Uterus (tissue), 4 donors: Measurements from ENCODE around the gene FARP2. TPM values are rescaled to one million over a fixed set of nuclear protein-coding genes. Genes with fewer than 3 reads are reported as not detected.

Experiments
- DNase-seq, 2 donors: peaks; one replicate each; pipeline ENCODE4 v3.0.0-alpha.2; 2019 to 2020
- H3K27ac ChIP-seq, 2 donors: fragments of 200-600 bp; sonication (generic); 1 replicate in 1 of 2; 2 replicates in 1 of 2; pipeline ENCODE4 v1.5.1; 2016 to 2018
- H3K27me3 ChIP-seq, 2 donors: fragments of 200-600 bp; sonication (generic); one replicate each; pipeline ENCODE4 v1.5.1; 2018 to 2019; ENCODE audit warnings: control low read depth in 1 of 2
- H3K36me3 ChIP-seq, 2 donors: fragments of 200-600 bp; sonication (generic); one replicate each; pipeline ENCODE4 v1.5.1; 2019; ENCODE audit warnings: control low read depth in 1 of 2
- H3K4me1 ChIP-seq, 2 donors: fragments of 200-600 bp; sonication (generic); one replicate each; pipeline ENCODE4 v1.5.1; 2018 to 2019; ENCODE audit warnings: control low read depth in 1 of 2
- H3K4me3 ChIP-seq, 2 donors: fragments of 200-600 bp; sonication (generic); 1 replicate in 1 of 2; 2 replicates in 1 of 2; pipeline ENCODE4 v1.5.1; 2018 to 2019; ENCODE audit warnings: mild to moderate bottlenecking in 1 of 2
- H3K9me3 ChIP-seq, 2 donors: fragments of 200-600 bp; sonication (generic); one replicate each; pipeline ENCODE4 v1.5.1; 2019; ENCODE audit warnings: control low read depth in 1 of 2
- POLR2A ChIP-seq, 2 donors: fragments of 450-650 bp; IDR thresholded peaks; one replicate each; pipeline ENCODE4 v1.6.1; 2016; ENCODE audit warnings: antibody characterized with exemption in 2 of 2, mild to moderate bottlenecking in 1 of 2, moderate library complexity in 1 of 2
- intact Hi-C: fragments of 100-400 bp; cut with DNase I; formaldehyde crosslinking; loops from one replicate; pipeline ENCODE4 v1.15.1; 2023; ENCODE audit warnings: low total_unique reads
- total RNA-seq, 4 donors: library from RNA; depleted of rRNA in 3 of 4; stranded (reverse); fragments of >200 nt in 3 of 4; gene quantifications; one replicate each; pipeline versions ENCODE4 v1.1.0 to v1.2.4, GENCODE V29; 2014 to 2023
- TF ChIP-seq, protein P1 (sequence below), 4 experiments: fragments of 200-600 bp in 2 of 4; fragments of 450-650 bp in 2 of 4; sonication (generic) in 2 of 4; IDR thresholded peaks; one replicate each; pipeline ENCODE4 v1.5.1; 2016 to 2019; ENCODE audit warnings: antibody characterized with exemption in 4 of 4, mild to moderate bottlenecking in 2 of 4, moderate library complexity in 1 of 4
- donor health status: DM: yes; HTN: yes; CAD: no.

The FARP2 gene
- total RNA-seq, 4 donors from 2014 or later, result 20.0 to 92.0 (median 40.6) TPM

GRCh38 chr2:241340631-241341163 is 15.4 kb upstream of the FARP2 start:
- Histone ChIP-seq H3K9me3 (no peaks in the 10 kb centered on the region), H3K27me3 (no peaks in the 10 kb centered on the region), H3K27ac (peak overlapping the region; percentile 51 to 65), H3K4me3 (no peak overlapping the region), H3K4me1 (peaks cover 4 to 10% of the 10 kb centered on the region in 2 donors), H3K36me3 (no peaks in the 10 kb centered on the region)
- no peak for DNase-seq
- TF ChIP-seq, protein P1, sequence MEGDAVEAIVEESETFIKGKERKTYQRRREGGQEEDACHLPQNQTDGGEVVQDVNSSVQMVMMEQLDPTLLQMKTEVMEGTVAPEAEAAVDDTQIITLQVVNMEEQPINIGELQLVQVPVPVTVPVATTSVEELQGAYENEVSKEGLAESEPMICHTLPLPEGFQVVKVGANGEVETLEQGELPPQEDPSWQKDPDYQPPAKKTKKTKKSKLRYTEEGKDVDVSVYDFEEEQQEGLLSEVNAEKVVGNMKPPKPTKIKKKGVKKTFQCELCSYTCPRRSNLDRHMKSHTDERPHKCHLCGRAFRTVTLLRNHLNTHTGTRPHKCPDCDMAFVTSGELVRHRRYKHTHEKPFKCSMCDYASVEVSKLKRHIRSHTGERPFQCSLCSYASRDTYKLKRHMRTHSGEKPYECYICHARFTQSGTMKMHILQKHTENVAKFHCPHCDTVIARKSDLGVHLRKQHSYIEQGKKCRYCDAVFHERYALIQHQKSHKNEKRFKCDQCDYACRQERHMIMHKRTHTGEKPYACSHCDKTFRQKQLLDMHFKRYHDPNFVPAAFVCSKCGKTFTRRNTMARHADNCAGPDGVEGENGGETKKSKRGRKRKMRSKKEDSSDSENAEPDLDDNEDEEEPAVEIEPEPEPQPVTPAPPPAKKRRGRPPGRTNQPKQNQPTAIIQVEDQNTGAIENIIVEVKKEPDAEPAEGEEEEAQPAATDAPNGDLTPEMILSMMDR (IDR thresholded peaks at IDR 0.05), result no peak
- no peak for TF ChIP-seq POLR2A (IDR thresholded peaks at IDR 0.05)
- intact Hi-C loops, result no loop called here

DNA sequence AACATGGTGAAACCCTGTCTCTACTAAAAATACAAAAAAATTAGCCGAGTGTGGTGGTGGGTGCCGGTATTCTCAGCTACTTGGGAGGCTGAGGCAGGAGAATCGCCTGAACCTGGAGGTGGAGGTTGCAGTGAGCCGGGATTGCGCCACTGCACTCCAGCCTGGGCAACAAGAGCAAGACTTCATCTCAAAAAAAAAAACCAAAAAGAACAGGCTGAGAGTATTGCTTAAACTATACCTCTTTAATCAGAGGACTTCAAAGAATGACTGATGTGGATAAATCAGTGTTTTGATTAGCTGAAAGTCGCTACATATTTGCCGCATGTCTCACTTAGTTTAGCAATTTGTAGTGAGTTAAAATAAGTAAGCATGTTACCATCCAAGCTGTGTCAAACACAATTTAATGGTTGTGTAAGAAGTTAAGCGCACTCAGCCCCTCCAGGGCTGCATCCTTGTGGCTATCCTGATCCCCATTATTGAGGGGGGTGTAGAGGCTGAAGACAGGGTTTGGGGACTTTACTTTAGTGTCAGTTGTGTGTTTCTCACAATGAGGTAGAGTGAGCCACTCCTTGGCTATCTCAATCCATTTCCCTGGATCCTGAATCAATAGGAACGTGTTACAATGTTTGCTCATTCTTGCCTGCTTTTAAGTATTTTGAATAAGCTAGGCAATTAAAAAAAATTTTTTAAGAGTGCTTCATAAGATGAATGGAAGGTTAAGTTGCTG is 11.0 kb upstream of the FARP2 start:
- Histone ChIP-seq H3K9me3 (no peaks in the 10 kb centered on the region), H3K4me1 (peaks cover 0 to 4% of the 10 kb centered on the region in 2 donors), H3K27me3 (no peaks in the 10 kb centered on the region), H3K4me3 (no peak overlapping the region), H3K27ac (no peak overlapping the region), H3K36me3 (no peaks in the 10 kb centered on the region)
- DNase-seq, result no peak
- intact Hi-C loops, result no loop called here
- TF ChIP-seq, protein P1 (IDR thresholded peaks at IDR 0.05), result no peak
- no peak for TF ChIP-seq POLR2A (IDR thresholded peaks at IDR 0.05)

GRCh38 chr2:241349941-241350340 is 6.1 kb upstream of the FARP2 start:
- H3K4me1 ChIP-seq, result no peaks in the 10 kb centered on the region
- H3K36me3 ChIP-seq, result no peaks in the 10 kb centered on the region
- H3K27ac ChIP-seq, result no peak overlapping the region
- H3K27me3 ChIP-seq, result no peaks in the 10 kb centered on the region
- no peak for TF ChIP-seq POLR2A (IDR thresholded peaks at IDR 0.05)
- TF ChIP-seq, protein P1 (IDR thresholded peaks at IDR 0.05), result no peak
- intact Hi-C loops, result no loop called here
- no peaks in the 10 kb centered on the region for H3K9me3 ChIP-seq
- no peak for DNase-seq
- H3K4me3 ChIP-seq, result no peak overlapping the region

- Histone ChIP-seq H3K4me1 (no peaks in the 10 kb centered on the region), H3K9me3 (no peaks in the 10 kb centered on the region), H3K27ac (no peak overlapping the region), H3K36me3 (no peaks in the 10 kb centered on the region), H3K27me3 (no peaks in the 10 kb centered on the region), H3K4me3 (no peak overlapping the region)
- intact Hi-C loops, result no loop called here
- TF ChIP-seq, protein P1 (IDR thresholded peaks at IDR 0.05), result no peak
- no peak for TF ChIP-seq POLR2A (IDR thresholded peaks at IDR 0.05)
- DNase-seq, result no peak
Observed at GRCh38 chr2:241350530-241350877, 5.6 kb upstream of the FARP2 start.

DNA sequence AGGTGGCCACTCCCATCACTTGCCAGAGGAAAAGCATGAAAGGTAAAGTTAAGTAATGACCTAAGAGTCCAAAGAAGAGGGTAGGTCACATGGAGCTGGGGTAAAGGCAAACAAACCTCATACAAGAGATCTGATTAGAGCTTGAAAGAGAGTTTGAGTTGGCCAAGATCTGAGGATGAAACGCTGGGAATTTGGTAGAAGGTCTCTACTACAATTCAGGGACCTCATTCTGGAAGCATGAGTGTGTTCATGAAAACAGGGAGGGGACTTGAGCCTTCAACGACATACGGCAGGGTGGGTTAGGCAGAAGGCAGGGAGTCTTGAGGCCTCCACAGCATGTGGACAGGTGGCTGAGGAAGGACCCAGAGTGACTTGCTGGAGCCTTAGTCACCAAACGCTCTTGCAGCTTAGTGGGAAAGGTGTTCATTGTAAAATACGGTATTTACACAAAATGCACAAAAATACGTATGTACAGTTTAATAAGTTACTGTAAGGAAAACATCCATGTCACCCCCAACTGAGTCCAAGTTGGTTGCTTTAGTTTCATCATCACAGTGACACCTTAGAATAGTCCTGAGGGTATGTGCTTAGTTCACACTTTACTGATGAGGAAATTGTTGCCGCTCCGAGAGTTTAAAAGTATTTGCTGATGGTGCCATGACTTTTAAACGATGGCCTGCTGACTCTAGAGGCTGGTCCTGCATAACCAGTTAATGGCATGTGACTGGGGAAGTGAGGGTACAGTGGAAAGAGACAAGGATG is 5.0 kb upstream of the FARP2 start:
- Histone ChIP-seq H3K27ac (no peak overlapping the region), H3K4me1 (no peaks in the 10 kb centered on the region), H3K4me3 (no peak overlapping the region), H3K27me3 (no peaks in the 10 kb centered on the region), H3K36me3 (no peaks in the 10 kb centered on the region), H3K9me3 (no peaks in the 10 kb centered on the region)
- intact Hi-C loops, result no loop called here
- no peak for DNase-seq
- TF ChIP-seq, protein P1 (IDR thresholded peaks at IDR 0.05), result no peak
- no peak for TF ChIP-seq POLR2A (IDR thresholded peaks at IDR 0.05)
